Neural cell (in vitro differentiated cells): ENCODE results near the gene ADRA1B. TPM values are rescaled to one million over a fixed set of nuclear protein-coding genes. Genes with fewer than 3 reads are reported as not detected.

Experiments
- H2AFZ ChIP-seq: fragments of 200-600, 300-800 bp; sonication (generic), shearing (Covaris generic); 2 replicates; pipeline ENCODE4 v1.6.0; 2014; ENCODE audit warnings: low read depth, mild to moderate bottlenecking, antibody characterized with exemption, low read length, moderate library complexity
- H3F3A ChIP-seq: fragments of 200-600 bp; shearing (Covaris generic); 2 replicates; pipeline ENCODE4 v1.6.1; 2016; ENCODE audit warnings: mild to moderate bottlenecking, moderate library complexity, mixed read lengths, antibody characterized with exemption, low read length; ENCODE audit not compliant: insufficient read depth, poor library complexity, severe bottlenecking
- H3K27ac ChIP-seq: fragments of 200-600, 300-800 bp; sonication (generic), shearing (Covaris generic); 2 replicates; pipeline ENCODE4 v1.5.1; 2014; ENCODE audit warnings: mild to moderate bottlenecking, low read length, moderate library complexity
- H3K27me3 ChIP-seq: fragments of 300-800, 200-600 bp; sonication (generic), shearing (Covaris generic); 2 replicates; pipeline ENCODE4 v1.6.0; 2014; ENCODE audit warnings: mild to moderate bottlenecking, low read depth, low read length, moderate library complexity; ENCODE audit not compliant: insufficient read depth
- H3K36me3 ChIP-seq: fragments of 300-800, 200-600 bp; sonication (generic), shearing (Covaris generic); 2 replicates; pipeline ENCODE4 v1.5.1; 2014; ENCODE audit warnings: mild to moderate bottlenecking, antibody characterized with exemption, low read length, moderate library complexity; ENCODE audit not compliant: insufficient read depth
- H3K4me2 ChIP-seq: fragments of 300-800, 200-600 bp; sonication (generic), shearing (Covaris generic); 2 replicates; pipeline ENCODE4 v1.6.0; 2014; ENCODE audit warnings: mild to moderate bottlenecking, low read length
- H3K4me3 ChIP-seq: fragments of 300-800, 200-600 bp; sonication (generic), shearing (Covaris generic); 2 replicates; pipeline ENCODE4 v1.5.1; 2014; ENCODE audit warnings: mild to moderate bottlenecking, low read length, moderate library complexity
- H3K79me2 ChIP-seq: fragments of 200-600 bp; shearing (Covaris generic); replicated peaks from 2 replicates; pipeline ENCODE4 v1.6.0; 2014; ENCODE audit warnings: mild to moderate bottlenecking, low read length, moderate library complexity; ENCODE audit not compliant: insufficient read depth
- H3K9ac ChIP-seq: fragments of 300-800, 200-600 bp; sonication (generic), shearing (Covaris generic); 2 replicates; pipeline ENCODE4 v1.6.1; 2016; ENCODE audit warnings: mild to moderate bottlenecking, low read length, mixed read lengths
- H3K9me2 ChIP-seq: fragments of 200-600 bp; shearing (Covaris generic); 2 replicates; pipeline ENCODE4 v1.6.1; 2016; ENCODE audit warnings: mild to moderate bottlenecking, low read length, mixed read lengths; ENCODE audit not compliant: insufficient read depth
- H3K9me3 ChIP-seq: fragments of 200-600, 300-800 bp; sonication (generic), shearing (Covaris generic); 2 replicates; pipeline ENCODE4 v1.6.1; 2016; ENCODE audit warnings: mild to moderate bottlenecking, mixed run types, low read length, moderate library complexity, mixed read lengths
- H4K20me1 ChIP-seq: fragments of 200-600 bp; shearing (Covaris generic); 2 replicates; pipeline ENCODE4 v1.6.1; 2016; ENCODE audit warnings: mild to moderate bottlenecking, mixed run types; ENCODE audit not compliant: insufficient read depth
- EP300 ChIP-seq: fragments of 450-650 bp; conservative IDR thresholded peaks from 2 replicates; pipeline ENCODE4 v1.6.1; 2014; ENCODE audit warnings: antibody characterized with exemption, mild to moderate bottlenecking, moderate library complexity; ENCODE audit not compliant: poor library complexity, severe bottlenecking
- EZH2 ChIP-seq: fragments of 200-600, 300-800 bp; shearing (Covaris generic), sonication (generic); IDR thresholded peaks from 2 replicates; pipeline ENCODE4 v1.6.1; 2014; ENCODE audit warnings: antibody characterized with exemption, low read length, borderline replicate concordance, mild to moderate bottlenecking; ENCODE audit not compliant: insufficient read depth, poor library complexity, severe bottlenecking
- MXI1 ChIP-seq: fragments of 450-650 bp; conservative IDR thresholded peaks from 2 replicates; pipeline ENCODE4 v1.6.1; 2014; ENCODE audit warnings: antibody characterized with exemption, mild to moderate bottlenecking; ENCODE audit not compliant: poor library complexity, severe bottlenecking
- POLR2AphosphoS5 ChIP-seq: IDR thresholded peaks from 2 replicates; pipeline ENCODE4 v1.6.1; 2012
- RAD21 ChIP-seq: fragments of 450-650 bp; conservative IDR thresholded peaks from 2 replicates; pipeline ENCODE4 v1.6.1; 2014; ENCODE audit warnings: antibody characterized with exemption, mild to moderate bottlenecking, moderate library complexity
- SMC3 ChIP-seq: fragments of 450-650 bp; conservative IDR thresholded peaks from 2 replicates; pipeline ENCODE4 v1.6.1; 2014; ENCODE audit warnings: antibody characterized with exemption, mild to moderate bottlenecking, moderate library complexity; ENCODE audit not compliant: poor library complexity
- TAF1 ChIP-seq: IDR thresholded peaks from 2 replicates; pipeline ENCODE4 v1.6.1; 2012; ENCODE audit warnings: low read depth
- polyA plus RNA-seq: library from polyadenylated mRNA; depleted of rRNA; stranded (reverse); fragments of >200 nt; gene quantifications from 2 replicates; pipeline ENCODE4 v1.2.3, GENCODE V29; 2014
- TF ChIP-seq, protein P1 (sequence below): fragments of 450-650 bp; IDR thresholded peaks from 2 replicates; pipeline ENCODE4 v1.5.1; 2014; ENCODE audit warnings: antibody characterized with exemption, mild to moderate bottlenecking, moderate library complexity; ENCODE audit not compliant: poor library complexity, severe bottlenecking
- TF ChIP-seq, protein P2 (sequence below): IDR thresholded peaks from 2 replicates; pipeline ENCODE4 v1.6.1; 2012; ENCODE audit warnings: borderline replicate concordance

ADRA1B gene
- polyA plus RNA-seq, 1 donor from 2014 or later = 1.1 TPM

DNA sequence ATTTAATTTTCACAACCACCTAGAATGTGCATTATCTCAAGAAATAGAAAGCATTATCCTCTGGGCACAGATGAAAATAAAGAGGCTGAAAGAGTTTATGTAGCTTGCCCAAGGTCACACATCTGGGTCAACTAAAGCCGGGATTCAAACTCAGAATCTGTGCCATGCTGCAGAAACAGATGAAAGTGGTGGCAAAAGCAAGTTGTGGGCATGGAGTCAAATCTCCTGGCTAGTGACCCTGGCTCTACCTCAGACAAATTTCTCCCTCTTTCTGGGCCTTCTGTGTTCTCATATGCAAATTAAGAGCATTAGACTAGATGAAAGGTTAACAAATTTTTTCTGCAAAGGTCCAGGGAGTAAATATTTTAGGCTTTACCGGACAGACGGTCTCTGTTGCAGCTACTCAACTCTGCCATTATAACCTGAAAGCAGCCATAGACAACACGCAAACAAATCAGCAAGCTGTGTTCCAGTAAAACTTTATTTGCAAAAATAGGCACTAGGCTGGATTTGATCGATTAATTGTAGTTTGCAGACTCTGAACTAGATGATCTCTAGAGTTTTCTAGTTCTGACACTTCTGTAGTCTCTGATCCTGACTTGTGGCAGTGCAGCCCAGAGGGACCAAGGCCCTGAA lies 6.0 kb upstream of the ADRA1B start:
- Histone ChIP-seq H3K9me3 (no peaks in the 10 kb centered on the region), H3K27me3 (peaks cover 10% of the 10 kb centered on the region), H3K9me2 (no peaks in the 10 kb centered on the region), H3K4me2 (no peak overlapping the region), H3K27ac (no peak overlapping the region), H3K9ac (no peak overlapping the region), H4K20me1 (no peaks in the 10 kb centered on the region), H2AFZ (no peak overlapping the region), H3K36me3 (no peaks in the 10 kb centered on the region), H3F3A (no peaks in the 10 kb centered on the region), H3K79me2 (no peaks in the 10 kb centered on the region), H3K4me3 (no peak overlapping the region)
- no peak for TF ChIP-seq EP300
- TF ChIP-seq, protein P1, sequence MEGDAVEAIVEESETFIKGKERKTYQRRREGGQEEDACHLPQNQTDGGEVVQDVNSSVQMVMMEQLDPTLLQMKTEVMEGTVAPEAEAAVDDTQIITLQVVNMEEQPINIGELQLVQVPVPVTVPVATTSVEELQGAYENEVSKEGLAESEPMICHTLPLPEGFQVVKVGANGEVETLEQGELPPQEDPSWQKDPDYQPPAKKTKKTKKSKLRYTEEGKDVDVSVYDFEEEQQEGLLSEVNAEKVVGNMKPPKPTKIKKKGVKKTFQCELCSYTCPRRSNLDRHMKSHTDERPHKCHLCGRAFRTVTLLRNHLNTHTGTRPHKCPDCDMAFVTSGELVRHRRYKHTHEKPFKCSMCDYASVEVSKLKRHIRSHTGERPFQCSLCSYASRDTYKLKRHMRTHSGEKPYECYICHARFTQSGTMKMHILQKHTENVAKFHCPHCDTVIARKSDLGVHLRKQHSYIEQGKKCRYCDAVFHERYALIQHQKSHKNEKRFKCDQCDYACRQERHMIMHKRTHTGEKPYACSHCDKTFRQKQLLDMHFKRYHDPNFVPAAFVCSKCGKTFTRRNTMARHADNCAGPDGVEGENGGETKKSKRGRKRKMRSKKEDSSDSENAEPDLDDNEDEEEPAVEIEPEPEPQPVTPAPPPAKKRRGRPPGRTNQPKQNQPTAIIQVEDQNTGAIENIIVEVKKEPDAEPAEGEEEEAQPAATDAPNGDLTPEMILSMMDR = no peak
- TF ChIP-seq SMC3 = no peak
- no peak for TF ChIP-seq MXI1
- no peak for TF ChIP-seq EZH2
- TF ChIP-seq TAF1 = no peak
- TF ChIP-seq, protein P2, sequence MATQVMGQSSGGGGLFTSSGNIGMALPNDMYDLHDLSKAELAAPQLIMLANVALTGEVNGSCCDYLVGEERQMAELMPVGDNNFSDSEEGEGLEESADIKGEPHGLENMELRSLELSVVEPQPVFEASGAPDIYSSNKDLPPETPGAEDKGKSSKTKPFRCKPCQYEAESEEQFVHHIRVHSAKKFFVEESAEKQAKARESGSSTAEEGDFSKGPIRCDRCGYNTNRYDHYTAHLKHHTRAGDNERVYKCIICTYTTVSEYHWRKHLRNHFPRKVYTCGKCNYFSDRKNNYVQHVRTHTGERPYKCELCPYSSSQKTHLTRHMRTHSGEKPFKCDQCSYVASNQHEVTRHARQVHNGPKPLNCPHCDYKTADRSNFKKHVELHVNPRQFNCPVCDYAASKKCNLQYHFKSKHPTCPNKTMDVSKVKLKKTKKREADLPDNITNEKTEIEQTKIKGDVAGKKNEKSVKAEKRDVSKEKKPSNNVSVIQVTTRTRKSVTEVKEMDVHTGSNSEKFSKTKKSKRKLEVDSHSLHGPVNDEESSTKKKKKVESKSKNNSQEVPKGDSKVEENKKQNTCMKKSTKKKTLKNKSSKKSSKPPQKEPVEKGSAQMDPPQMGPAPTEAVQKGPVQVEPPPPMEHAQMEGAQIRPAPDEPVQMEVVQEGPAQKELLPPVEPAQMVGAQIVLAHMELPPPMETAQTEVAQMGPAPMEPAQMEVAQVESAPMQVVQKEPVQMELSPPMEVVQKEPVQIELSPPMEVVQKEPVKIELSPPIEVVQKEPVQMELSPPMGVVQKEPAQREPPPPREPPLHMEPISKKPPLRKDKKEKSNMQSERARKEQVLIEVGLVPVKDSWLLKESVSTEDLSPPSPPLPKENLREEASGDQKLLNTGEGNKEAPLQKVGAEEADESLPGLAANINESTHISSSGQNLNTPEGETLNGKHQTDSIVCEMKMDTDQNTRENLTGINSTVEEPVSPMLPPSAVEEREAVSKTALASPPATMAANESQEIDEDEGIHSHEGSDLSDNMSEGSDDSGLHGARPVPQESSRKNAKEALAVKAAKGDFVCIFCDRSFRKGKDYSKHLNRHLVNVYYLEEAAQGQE = no peak

DNA sequence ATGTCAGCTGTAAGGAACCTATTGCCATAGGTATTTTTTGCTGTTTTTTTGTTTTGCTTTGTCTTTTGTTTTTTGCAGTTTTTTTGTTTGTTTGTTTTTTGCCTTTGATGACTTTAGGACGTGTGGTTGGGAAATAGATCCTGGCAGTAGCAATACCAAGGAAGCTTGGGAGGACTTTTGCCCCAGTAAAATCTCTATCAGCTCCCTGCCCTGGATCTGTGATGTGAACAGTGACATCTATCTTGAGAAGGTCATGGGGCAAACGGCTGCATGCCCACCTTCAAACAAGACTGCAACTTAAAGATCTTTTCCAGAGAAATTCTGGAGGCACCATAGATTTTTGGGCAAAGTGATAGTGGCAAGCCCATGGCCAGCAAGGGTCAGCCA lies 5.4 kb upstream of the ADRA1B start:
- Histone ChIP-seq H3K9me3 (no peaks in the 10 kb centered on the region), H3K4me2 (no peak overlapping the region), H3K27ac (no peak overlapping the region), H3K4me3 (no peak overlapping the region), H2AFZ (no peak overlapping the region), H3K9me2 (no peaks in the 10 kb centered on the region), H3F3A (no peaks in the 10 kb centered on the region), H3K36me3 (no peaks in the 10 kb centered on the region), H3K79me2 (no peaks in the 10 kb centered on the region), H4K20me1 (no peaks in the 10 kb centered on the region), H3K9ac (no peak overlapping the region), H3K27me3 (peaks cover 15% of the 10 kb centered on the region)
- TF ChIP-seq, protein P2 = no peak
- TF ChIP-seq MXI1 = no peak
- TF ChIP-seq SMC3 = no peak
- TF ChIP-seq TAF1 = no peak
- TF ChIP-seq EZH2 = no peak
- TF ChIP-seq EP300 = no peak
- no peak for TF ChIP-seq POLR2AphosphoS5
- no peak for TF ChIP-seq RAD21
- TF ChIP-seq, protein P1 = no peak
